HepG2 (cell line): ENCODE measurements around the gene EEF1AKMT3. TPM values are rescaled to one million over a fixed set of nuclear protein-coding genes. Genes with fewer than 3 reads are reported as not detected.

Source experiments
- ATAC-seq: fragments of 200-7000 bp; cut with Tn5 transposase; 3 replicates; pipeline ENCODE4 v1.9.1; 2020; ENCODE audit warnings: mild to moderate bottlenecking, moderate library complexity
- BruUV-seq: library from RNA; stranded (reverse); fragments of 400-500 nt; replicated peaks from 2 replicates; lab custom pipeline; 2021; lab: Mats Ljungman, UMichigan
- CTCF ChIA-PET: fragments of 300-600 bp; formaldehyde crosslinking; extraction: SDS; loops from one replicate; lab custom pipeline; 2021; ENCODE audit warnings: low total read pairs, inconsistent platforms, low intra/inter-chr PET ratio; lab: Yijun Ruan, JAX
- POLR2A ChIA-PET: fragments of 350-600 bp; sonication (Branson Sonifier 250); formaldehyde crosslinking; loops from one replicate; lab custom pipeline; 2020; ENCODE audit warnings: antibody characterized with exemption, inconsistent platforms; lab: Yijun Ruan, JAX
- DNase-seq: peaks from one replicate; pipeline ENCODE4 v3.0.0-alpha.2; 2015; ENCODE audit warnings: low spot score
- FAIRE-seq: peaks from 3 replicates; lab custom pipeline; 2011; peaks lifted over from hg19 to GRCh38; lab: Jason Lieb, UNC
- H2AFZ ChIP-seq: one replicate; pipeline ENCODE4 v1.6.1; 2011; ENCODE audit warnings: low read length, inconsistent platforms
- H3K27ac ChIP-seq: fragments of 300-600 bp; 3 replicates; pipeline ENCODE4 v1.8.0; 2011; ENCODE audit warnings: mixed run types, mild to moderate bottlenecking, mixed read lengths, low read length, inconsistent platforms; ENCODE audit not compliant: insufficient read depth; ENCODE audit errors: extremely low read length
- H3K27me3 ChIP-seq, 2 experiments: fragments of 200-600 bp in 1 of 2; 2 replicates in 1 of 2; 3 replicates in 1 of 2; pipeline versions ENCODE4 v1.6.0 to v1.8.0; 2011; ENCODE audit warnings: low read length in 2 of 2, mild to moderate bottlenecking in 2 of 2, moderate library complexity in 2 of 2, inconsistent platforms in 1 of 2; ENCODE audit not compliant: insufficient read depth in 2 of 2, control insufficient read depth in 1 of 2
- H3K36me3 ChIP-seq, 2 experiments: fragments of 200-600 bp in 1 of 2; replicated peaks in 1 of 2; 2 replicates in 1 of 2; 3 replicates in 1 of 2; pipeline versions ENCODE4 v1.5.1 to v1.8.0; 2011; ENCODE audit warnings: low read length in 2 of 2, inconsistent platforms in 1 of 2; ENCODE audit not compliant: insufficient read depth in 2 of 2, control insufficient read depth in 1 of 2
- H3K4me1 ChIP-seq: 2 replicates; pipeline ENCODE4 v1.5.1; 2012; ENCODE audit warnings: low read length, inconsistent platforms; ENCODE audit not compliant: insufficient read depth
- H3K4me2 ChIP-seq: 2 replicates; pipeline ENCODE4 v1.6.0; 2011; ENCODE audit warnings: low read depth, low read length, inconsistent platforms
- H3K4me3 ChIP-seq, 3 experiments: fragments of 200-600 bp in 1 of 3; sonication (generic), shearing (Covaris generic) in 1 of 3; replicated peaks in 1 of 3; 2 replicates each; pipeline ENCODE4 v1.5.1; 2011 to 2016; ENCODE audit warnings: low read length in 3 of 3, inconsistent platforms in 2 of 3, low read depth in 2 of 3, mild to moderate bottlenecking in 2 of 3, control low read depth in 1 of 3, mixed read lengths in 1 of 3; ENCODE audit not compliant: insufficient read depth in 1 of 3
- H3K79me2 ChIP-seq: one replicate; pipeline ENCODE4 v1.6.1; 2011; ENCODE audit warnings: low read length, inconsistent platforms; ENCODE audit not compliant: insufficient read depth
- H3K9ac ChIP-seq: 2 replicates; pipeline ENCODE4 v1.6.0; 2011; ENCODE audit warnings: mild to moderate bottlenecking, low read depth, low read length, inconsistent platforms; ENCODE audit not compliant: insufficient read depth
- H3K9me3 ChIP-seq: 2 replicates; pipeline ENCODE4 v1.5.1; 2012; ENCODE audit warnings: mild to moderate bottlenecking, low read length
- H4K20me1 ChIP-seq: 2 replicates; pipeline ENCODE4 v1.6.0; 2011; ENCODE audit warnings: inconsistent platforms, mild to moderate bottlenecking, low read length, moderate library complexity; ENCODE audit not compliant: insufficient read depth
- ASH2L ChIP-seq: fragments of 300-600, 200-600 bp; sonication (generic); IDR thresholded peaks from 2 replicates; pipeline ENCODE4 v1.7.0; 2017; ENCODE audit warnings: low read depth, mild to moderate bottlenecking, moderate library complexity, mixed read lengths, low read length; ENCODE audit not compliant: insufficient read length
- EEA1 ChIP-seq: sonication (generic); formaldehyde crosslinking; IDR thresholded peaks from 2 replicates; pipeline ENCODE4 v1.5.1; 2020; ENCODE audit warnings: mild to moderate bottlenecking, missing genetic modification reagents, borderline replicate concordance
- FOXO4 ChIP-seq: sonication (generic); formaldehyde crosslinking; conservative IDR thresholded peaks from 2 replicates; pipeline ENCODE4 v1.8.1; 2023; ENCODE audit warnings: missing genetic modification reagents
- MXD4 ChIP-seq: IDR thresholded peaks from 2 replicates; pipeline ENCODE4 v1.6.1; 2016; ENCODE audit warnings: mild to moderate bottlenecking, missing biosample characterization, missing genetic modification reagents
- PRMT3 ChIP-seq: sonication (generic); formaldehyde crosslinking; IDR thresholded peaks from 2 replicates; pipeline ENCODE4 v1.8.1; 2022; ENCODE audit warnings: low read depth, mild to moderate bottlenecking, moderate library complexity, missing genetic modification reagents, borderline replicate concordance
- TAF15 ChIP-seq: fragments of 200-400 bp; formaldehyde crosslinking; IDR thresholded peaks from one replicate; pipeline ENCODE4 v1.6.1; 2018; ENCODE audit warnings: mild to moderate bottlenecking, low read depth, low read length; ENCODE audit not compliant: poor library complexity, severe bottlenecking
- ZNF34 ChIP-seq: sonication (generic); formaldehyde crosslinking; IDR thresholded peaks from 2 replicates; pipeline ENCODE4 v1.4.0; 2020; ENCODE audit warnings: mild to moderate bottlenecking, missing genetic modification reagents, borderline replicate concordance
- ZNF430 ChIP-seq: sonication (generic); formaldehyde crosslinking; IDR thresholded peaks from 2 replicates; pipeline ENCODE4 v1.9.0; 2021; ENCODE audit warnings: mild to moderate bottlenecking, missing genetic modification reagents
- ZNF501 ChIP-seq: sonication (generic); formaldehyde crosslinking; IDR thresholded peaks from 2 replicates; pipeline ENCODE4 v1.5.1; 2020; ENCODE audit warnings: mild to moderate bottlenecking, moderate library complexity, missing genetic modification reagents
- ZNF564 ChIP-seq: sonication (generic); formaldehyde crosslinking; IDR thresholded peaks from 2 replicates; pipeline ENCODE4 v1.8.1; 2023; ENCODE audit warnings: mild to moderate bottlenecking, missing genetic modification reagents
- ZNF607 ChIP-seq: sonication (generic); formaldehyde crosslinking; IDR thresholded peaks from 2 replicates; pipeline ENCODE4 v1.5.1; 2020; ENCODE audit warnings: missing genetic modification reagents, mild to moderate bottlenecking, borderline replicate concordance
- ZNF691 ChIP-seq: sonication (generic); formaldehyde crosslinking; IDR thresholded peaks from 2 replicates; pipeline ENCODE4 v1.4.0; 2020; ENCODE audit warnings: missing genetic modification reagents, low read depth, mild to moderate bottlenecking, borderline replicate concordance
- ZNF749 ChIP-seq: sonication (generic); formaldehyde crosslinking; IDR thresholded peaks from 2 replicates; pipeline ENCODE4 v1.8.0; 2022; ENCODE audit warnings: mild to moderate bottlenecking, missing genetic modification reagents, moderate library complexity, borderline replicate concordance
- WGBS: methylation state at CpG from one replicate; pipeline ENCODE4 v1.1.6; 2017; ENCODE audit warnings: low lambda C conversion rate; 5-methylcytosine and 5-hydroxymethylcytosine counted together
- in situ Hi-C: cut with HindIII; loops from 2 replicates; pipeline ENCODE4 v1.10.0; 2017; ENCODE audit warnings: low pct_unique_long_range_greater_than_20kb; ENCODE audit not compliant: extremely low pct_ligation_motif_present
- intact Hi-C: fragments of 100-400 bp; cut with micrococcal nuclease; formaldehyde crosslinking; loops from one replicate; pipeline ENCODE4 v1.10.0; 2022; ENCODE audit not compliant: unreplicated experiment
- polyA plus RNA-seq, 8 experiments: library from polyadenylated mRNA; depleted of rRNA in 3 of 8; stranded (reverse) in 7 of 8; unstranded in 1 of 8; fragments of >200 nt; fragmentation: Illumina TruSeq in 4 of 8; extraction: Trizol in 4 of 8; gene quantifications; 2 replicates each; pipeline versions ENCODE4 v1.2.1 to v1.2.3, GENCODE V29; 2011 to 2016; ENCODE audit warnings: low read depth in 4 of 8, missing spikeins in 1 of 8, mixed read lengths in 1 of 8; ENCODE audit not compliant: insufficient read depth in 1 of 8
- total RNA-seq, 5 experiments: library from RNA; depleted of rRNA; stranded (reverse); fragments of >200 nt; fragmentation: Illumina TruSeq; extraction: Trizol; gene quantifications; 2 replicates each; pipeline ENCODE4 v1.2.3, GENCODE V29; 2016; ENCODE audit warnings: low read depth in 1 of 5
- TF ChIP-seq, protein P1 (sequence below): sonication (generic); formaldehyde crosslinking; IDR thresholded peaks from 2 replicates; pipeline ENCODE4 v1.4.0; 2020; ENCODE audit warnings: mild to moderate bottlenecking, missing genetic modification reagents

The EEF1AKMT3 gene
- total and polyA plus RNA-seq, 2 of the 13 experiments (the other 11 are each of a cell fraction or from before 2014, with no cell fraction given) = 4.7 to 11.4 TPM

GRCh38 chr12:57775044-57775443 is 2.6 kb downstream of the EEF1AKMT3 start:
- H2AFZ ChIP-seq = no peak overlapping the region

GRCh38 chr12:57775563-57776246 is 3.3 kb downstream of the EEF1AKMT3 start:
- Histone ChIP-seq H3K4me3 (no peak overlapping the region), H3K4me1 (peaks cover 17% of the 10 kb centered on the region), H3K9ac (no peak overlapping the region), H2AFZ (no peak overlapping the region), H3K36me3 (peaks cover 5 to 6% of the 10 kb centered on the region in 2 experiments), H3K79me2 (peaks cover 12% of the 10 kb centered on the region), H3K27ac (no peak overlapping the region), H4K20me1 (no peaks in the 10 kb centered on the region), H3K9me3 (no peaks in the 10 kb centered on the region), H3K4me2 (no peak overlapping the region), H3K27me3 (no peaks in the 10 kb centered on the region; a peak in 1 of 5 replicates)
- ChIA-PET CTCF (no interaction called here), POLR2A (no interaction called here)
- ATAC-seq (no peak), FAIRE-seq (peak; percentile 53), DNase-seq (no peak)
- 86% methylated on average over 4 of the region's 4 CpGs for WGBS
- in situ Hi-C loops = no loop called here
- no TSS peak for BruUV-seq
- intact Hi-C loops = no loop called here
- TF ChIP-seq TAF15 (no peak), PRMT3 (CRISPR knock-in tag) (no peak), EEA1 (CRISPR knock-in tag) (no peak), ZNF501 (no peak), ASH2L (no peak), ZNF564 (no peak), ZNF430 (CRISPR knock-in tag) (no peak), FOXO4 (no peak), MXD4 (CRISPR knock-in tag) (no peak), ZNF607 (CRISPR knock-in tag) (no peak), ZNF691 (CRISPR knock-in tag) (no peak)

More at GRCh38 chr12:57775044-57775443, 2.6 kb downstream of the EEF1AKMT3 start:
- intact Hi-C loops = no loop called here
- DNase-seq = no peak
- H4K20me1 ChIP-seq = no peaks in the 10 kb centered on the region
- in situ Hi-C loops = no loop called here
- H3K4me1 ChIP-seq = peaks cover 23% of the 10 kb centered on the region
- H3K27me3 ChIP-seq = no peaks in the 10 kb centered on the region; a peak in 1 of 5 replicates
- TF ChIP-seq, protein P1, sequence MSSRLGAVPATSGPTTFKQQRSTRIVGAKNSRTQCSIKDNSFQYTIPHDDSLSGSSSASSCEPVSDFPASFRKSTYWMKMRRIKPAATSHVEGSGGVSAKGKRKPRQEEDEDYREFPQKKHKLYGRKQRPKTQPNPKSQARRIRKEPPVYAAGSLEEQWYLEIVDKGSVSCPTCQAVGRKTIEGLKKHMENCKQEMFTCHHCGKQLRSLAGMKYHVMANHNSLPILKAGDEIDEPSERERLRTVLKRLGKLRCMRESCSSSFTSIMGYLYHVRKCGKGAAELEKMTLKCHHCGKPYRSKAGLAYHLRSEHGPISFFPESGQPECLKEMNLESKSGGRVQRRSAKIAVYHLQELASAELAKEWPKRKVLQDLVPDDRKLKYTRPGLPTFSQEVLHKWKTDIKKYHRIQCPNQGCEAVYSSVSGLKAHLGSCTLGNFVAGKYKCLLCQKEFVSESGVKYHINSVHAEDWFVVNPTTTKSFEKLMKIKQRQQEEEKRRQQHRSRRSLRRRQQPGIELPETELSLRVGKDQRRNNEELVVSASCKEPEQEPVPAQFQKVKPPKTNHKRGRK = no peak
- no peak for TF ChIP-seq ZNF749 (CRISPR knock-in tag)
- TF ChIP-seq ZNF34 (CRISPR knock-in tag) = no peak
- TF ChIP-seq, all 625 proteins: peak for 0
- WGBS = 95% methylated on average over 3 of the region's 3 CpGs
- peaks cover 0 to 7% of the 10 kb centered on the region in 2 experiments; a peak in 4 of 5 replicates for H3K36me3 ChIP-seq
- no peak overlapping the region for H3K4me2 ChIP-seq
- H3K79me2 ChIP-seq = peaks cover 17% of the 10 kb centered on the region
- FAIRE-seq (no peak), ATAC-seq (no peak)
- no peak overlapping the region for H3K9ac ChIP-seq
- ChIA-PET CTCF (no interaction called here), POLR2A (interaction anchor here (0.7 kb wide), 1 partner anchor 10 kb away, joined by 3 read pairs; no protein-coding TSS in a partner anchor)
- no TSS peak for BruUV-seq
- H3K4me3 ChIP-seq = no peak overlapping the region
- H3K27ac ChIP-seq = no peak overlapping the region
- no peaks in the 10 kb centered on the region for H3K9me3 ChIP-seq
